Measurements from ENCODE around the gene LY6G6D.

LY6G6D gene

GRCh38 chr6:31767096-31767645, 52.0 kb downstream of the LY6G6D start:
- DNase-seq: no peak

All from activated CD8-positive, alpha-beta memory T cell treated with anti-CD3 and anti-CD28 coated beads, Interleukin-2, amount 50 U/mL, for 4 hours (primary cell).